GM23338 (cell line): Measurements from ENCODE around the gene F3. TPM values are rescaled to one million over a fixed set of nuclear protein-coding genes. Genes with fewer than 3 reads are reported as not detected.

ENCODE experiments used
- ATAC-seq: fragments of 200-7000 bp; cut with Tn5 transposase; 3 replicates; pipeline ENCODE4 v1.9.1; 2020
- DNase-seq: peaks from one replicate; pipeline ENCODE4 v3.0.0-alpha.2; 2015; ENCODE audit warnings: low spot score
- H2AFZ ChIP-seq: fragments of 200-600 bp; sonication (generic); 2 replicates; pipeline ENCODE4 v1.8.0; 2016; ENCODE audit warnings: antibody characterized with exemption, mild to moderate bottlenecking, moderate library complexity
- H3F3A ChIP-seq: fragments of 200-600 bp; sonication (generic); replicated peaks from 2 replicates; pipeline ENCODE4 v1.8.0; 2017; ENCODE audit warnings: antibody characterized with exemption, mixed run types, low read depth
- H3K27ac ChIP-seq: fragments of 200-600 bp; sonication (generic); 2 replicates; pipeline ENCODE4 v1.6.1; 2016; ENCODE audit warnings: low read depth
- H3K27me3 ChIP-seq: fragments of 200-600 bp; sonication (generic); 2 replicates; pipeline ENCODE4 v1.8.0; 2016; ENCODE audit warnings: mild to moderate bottlenecking, mixed run types, moderate library complexity; ENCODE audit not compliant: insufficient read depth
- H3K36me3 ChIP-seq: fragments of 200-600 bp; sonication (generic); 2 replicates; pipeline ENCODE4 v1.8.0; 2016; ENCODE audit warnings: mild to moderate bottlenecking; ENCODE audit not compliant: insufficient read depth
- H3K4me1 ChIP-seq: fragments of 200-600 bp; sonication (generic); 2 replicates; pipeline ENCODE4 v1.8.0; 2016; ENCODE audit warnings: mild to moderate bottlenecking, moderate library complexity; ENCODE audit not compliant: insufficient read depth
- H3K4me2 ChIP-seq: fragments of 200-600 bp; sonication (generic); 2 replicates; pipeline ENCODE4 v1.7.1; 2017; ENCODE audit warnings: mixed run types
- H3K4me3 ChIP-seq: fragments of 200-600 bp; sonication (generic); 2 replicates; pipeline ENCODE4 v1.6.1; 2016; ENCODE audit warnings: mixed run types
- H3K79me2 ChIP-seq: fragments of 200-600 bp; sonication (generic); replicated peaks from 2 replicates; pipeline ENCODE4 v1.8.0; 2017; ENCODE audit warnings: mild to moderate bottlenecking; ENCODE audit not compliant: insufficient read depth
- H3K9me2 ChIP-seq: fragments of 200-600 bp; sonication (generic); 2 replicates; pipeline ENCODE4 v1.8.0; 2017; ENCODE audit not compliant: insufficient read depth
- H4K20me1 ChIP-seq: fragments of 200-600 bp; sonication (generic); replicated peaks from 2 replicates; pipeline ENCODE4 v1.8.0; 2017; ENCODE audit warnings: mild to moderate bottlenecking; ENCODE audit not compliant: insufficient read depth
- H3K27ac Mint-ChIP-seq: 2 replicates; pipeline ENCODE4 v1.8.0; 2020; ENCODE audit warnings: inconsistent platforms, mild to moderate bottlenecking, moderate library complexity, mixed read lengths
- H3K27me3 Mint-ChIP-seq: 3 replicates; pipeline ENCODE4 v1.8.0; 2022; ENCODE audit warnings: low read depth, mild to moderate bottlenecking, moderate library complexity, mixed read lengths, inconsistent platforms; ENCODE audit not compliant: insufficient read depth, poor library complexity
- H3K36me3 Mint-ChIP-seq: 3 replicates; pipeline ENCODE4 v1.8.0; 2021; ENCODE audit warnings: low read depth, mild to moderate bottlenecking, inconsistent platforms, moderate library complexity, mixed read lengths
- H3K4me1 Mint-ChIP-seq: 3 replicates; pipeline ENCODE4 v1.8.0; 2020; ENCODE audit warnings: mild to moderate bottlenecking, inconsistent platforms, mixed read lengths
- H3K4me3 Mint-ChIP-seq: 3 replicates; pipeline ENCODE4 v1.8.0; 2021; ENCODE audit warnings: moderate library complexity, mild to moderate bottlenecking, inconsistent platforms, mixed read lengths
- H3K9me3 Mint-ChIP-seq: 3 replicates; pipeline ENCODE4 v1.8.0; 2020; ENCODE audit warnings: moderate library complexity, mild to moderate bottlenecking, inconsistent platforms, mixed read lengths
- CREB1 ChIP-seq: fragments of 250-450 bp; sonication (Bioruptor Pico); IDR thresholded peaks from 2 replicates; pipeline ENCODE4 v1.5.0; 2020; ENCODE audit warnings: low read depth, mild to moderate bottlenecking, moderate library complexity
- EZH2 ChIP-seq: fragments of 200-600 bp; sonication (generic); IDR thresholded peaks from one replicate; pipeline ENCODE4 v1.8.0; 2017; ENCODE audit warnings: antibody characterized with exemption, mild to moderate bottlenecking, low read depth; ENCODE audit not compliant: unreplicated experiment
- EZH2phosphoT487 ChIP-seq: fragments of 200-600 bp; sonication (generic); IDR thresholded peaks from one replicate; pipeline ENCODE4 v1.8.1; 2018; ENCODE audit warnings: antibody characterized with exemption; ENCODE audit not compliant: unreplicated experiment
- JUNB ChIP-seq: IDR thresholded peaks from one replicate; pipeline ENCODE4 v1.6.1; 2016; ENCODE audit warnings: antibody characterized with exemption; ENCODE audit not compliant: unreplicated experiment
- NANOG ChIP-seq: IDR thresholded peaks from 2 replicates; pipeline ENCODE4 v1.6.1; 2016; ENCODE audit warnings: antibody characterized with exemption, borderline replicate concordance
- POLR2AphosphoS5 ChIP-seq: IDR thresholded peaks from 2 replicates; pipeline ENCODE4 v1.6.1; 2016; ENCODE audit warnings: antibody characterized with exemption, low read depth
- REST ChIP-seq: IDR thresholded peaks from one replicate; pipeline ENCODE4 v1.6.1; 2018; ENCODE audit warnings: antibody characterized with exemption; ENCODE audit not compliant: unreplicated experiment
- STAT1 ChIP-seq: IDR thresholded peaks from one replicate; pipeline ENCODE4 v1.6.1; 2016; ENCODE audit warnings: antibody characterized with exemption; ENCODE audit not compliant: unreplicated experiment
- ZNF114 ChIP-seq: fragments of 250-450 bp; sonication (Bioruptor Pico); IDR thresholded peaks from 2 replicates; pipeline ENCODE4 v1.5.0; 2020; ENCODE audit warnings: mild to moderate bottlenecking, moderate library complexity
- ZNF331 ChIP-seq: fragments of 250-450 bp; sonication (Bioruptor Pico); IDR thresholded peaks from 2 replicates; pipeline ENCODE4 v1.5.0; 2020; ENCODE audit warnings: low read depth, mild to moderate bottlenecking, moderate library complexity
- polyA plus RNA-seq: library from polyadenylated mRNA; unstranded; fragments of >200 nt; fragmentation: Nextera tagmentation; extraction: Ambion mirVana; gene quantifications from 2 replicates; pipeline ENCODE4 v1.2.1, GENCODE V29; 2016
- total RNA-seq: library from RNA; depleted of rRNA; stranded (reverse); fragments of >200 nt; shearing (Covaris generic); gene quantifications from 2 replicates; pipeline ENCODE4 v1.2.3, GENCODE V29; 2014
- TF ChIP-seq, protein P1 (sequence below): fragments of 250-450 bp; sonication (Bioruptor Pico); IDR thresholded peaks from 2 replicates; pipeline ENCODE4 v1.5.0; 2020; ENCODE audit warnings: mild to moderate bottlenecking, moderate library complexity
- TF ChIP-seq, protein P2 (sequence below), 2 experiments: fragments of 200-600 bp in 1 of 2; sonication (generic) in 1 of 2; conservative IDR thresholded peaks; 2 replicates each; pipeline versions ENCODE4 v1.5.1 to v1.6.1; 2016 to 2017; ENCODE audit warnings: antibody characterized with exemption in 2 of 2, low read depth in 2 of 2, mild to moderate bottlenecking in 2 of 2, moderate library complexity in 1 of 2
- TF ChIP-seq, protein P3 (sequence below): IDR thresholded peaks from 2 replicates; pipeline ENCODE4 v1.6.1; 2016; ENCODE audit warnings: antibody characterized with exemption

The F3 gene
- total and polyA plus RNA-seq, 2 experiments from 2014 or later = 6.9 to 9.7 TPM

- Mint-ChIP-seq H3K27ac (no peak overlapping the region), H3K4me1 (peaks cover 4% of the 10 kb centered on the region; the same call in 2 of the 3 replicates)
- ATAC-seq = no peak
Measured at GRCh38 chr1:94559921-94560320, 18.4 kb upstream of the F3 start.

More at GRCh38 chr1:94559921-94560320, 18.4 kb upstream of the F3 start:
- Mint-ChIP-seq H3K9me3 (no peaks in the 10 kb centered on the region), H3K4me3 (no peak overlapping the region), H3K36me3 (no peaks in the 10 kb centered on the region; the same call in 2 of the 3 replicates), H3K27me3 (no peaks in the 10 kb centered on the region)
- H3F3A ChIP-seq = no peaks in the 10 kb centered on the region
- H3K4me2 ChIP-seq = no peak overlapping the region
- H3K4me3 ChIP-seq = no peak overlapping the region
- H3K36me3 ChIP-seq = no peaks in the 10 kb centered on the region
- H3K27ac ChIP-seq = no peak overlapping the region
- H3K79me2 ChIP-seq = no peaks in the 10 kb centered on the region
- no peak for DNase-seq
- no peak for TF ChIP-seq CREB1 (CRISPR knock-in tag)
- TF ChIP-seq JUNB = no peak
- TF ChIP-seq, protein P1, sequence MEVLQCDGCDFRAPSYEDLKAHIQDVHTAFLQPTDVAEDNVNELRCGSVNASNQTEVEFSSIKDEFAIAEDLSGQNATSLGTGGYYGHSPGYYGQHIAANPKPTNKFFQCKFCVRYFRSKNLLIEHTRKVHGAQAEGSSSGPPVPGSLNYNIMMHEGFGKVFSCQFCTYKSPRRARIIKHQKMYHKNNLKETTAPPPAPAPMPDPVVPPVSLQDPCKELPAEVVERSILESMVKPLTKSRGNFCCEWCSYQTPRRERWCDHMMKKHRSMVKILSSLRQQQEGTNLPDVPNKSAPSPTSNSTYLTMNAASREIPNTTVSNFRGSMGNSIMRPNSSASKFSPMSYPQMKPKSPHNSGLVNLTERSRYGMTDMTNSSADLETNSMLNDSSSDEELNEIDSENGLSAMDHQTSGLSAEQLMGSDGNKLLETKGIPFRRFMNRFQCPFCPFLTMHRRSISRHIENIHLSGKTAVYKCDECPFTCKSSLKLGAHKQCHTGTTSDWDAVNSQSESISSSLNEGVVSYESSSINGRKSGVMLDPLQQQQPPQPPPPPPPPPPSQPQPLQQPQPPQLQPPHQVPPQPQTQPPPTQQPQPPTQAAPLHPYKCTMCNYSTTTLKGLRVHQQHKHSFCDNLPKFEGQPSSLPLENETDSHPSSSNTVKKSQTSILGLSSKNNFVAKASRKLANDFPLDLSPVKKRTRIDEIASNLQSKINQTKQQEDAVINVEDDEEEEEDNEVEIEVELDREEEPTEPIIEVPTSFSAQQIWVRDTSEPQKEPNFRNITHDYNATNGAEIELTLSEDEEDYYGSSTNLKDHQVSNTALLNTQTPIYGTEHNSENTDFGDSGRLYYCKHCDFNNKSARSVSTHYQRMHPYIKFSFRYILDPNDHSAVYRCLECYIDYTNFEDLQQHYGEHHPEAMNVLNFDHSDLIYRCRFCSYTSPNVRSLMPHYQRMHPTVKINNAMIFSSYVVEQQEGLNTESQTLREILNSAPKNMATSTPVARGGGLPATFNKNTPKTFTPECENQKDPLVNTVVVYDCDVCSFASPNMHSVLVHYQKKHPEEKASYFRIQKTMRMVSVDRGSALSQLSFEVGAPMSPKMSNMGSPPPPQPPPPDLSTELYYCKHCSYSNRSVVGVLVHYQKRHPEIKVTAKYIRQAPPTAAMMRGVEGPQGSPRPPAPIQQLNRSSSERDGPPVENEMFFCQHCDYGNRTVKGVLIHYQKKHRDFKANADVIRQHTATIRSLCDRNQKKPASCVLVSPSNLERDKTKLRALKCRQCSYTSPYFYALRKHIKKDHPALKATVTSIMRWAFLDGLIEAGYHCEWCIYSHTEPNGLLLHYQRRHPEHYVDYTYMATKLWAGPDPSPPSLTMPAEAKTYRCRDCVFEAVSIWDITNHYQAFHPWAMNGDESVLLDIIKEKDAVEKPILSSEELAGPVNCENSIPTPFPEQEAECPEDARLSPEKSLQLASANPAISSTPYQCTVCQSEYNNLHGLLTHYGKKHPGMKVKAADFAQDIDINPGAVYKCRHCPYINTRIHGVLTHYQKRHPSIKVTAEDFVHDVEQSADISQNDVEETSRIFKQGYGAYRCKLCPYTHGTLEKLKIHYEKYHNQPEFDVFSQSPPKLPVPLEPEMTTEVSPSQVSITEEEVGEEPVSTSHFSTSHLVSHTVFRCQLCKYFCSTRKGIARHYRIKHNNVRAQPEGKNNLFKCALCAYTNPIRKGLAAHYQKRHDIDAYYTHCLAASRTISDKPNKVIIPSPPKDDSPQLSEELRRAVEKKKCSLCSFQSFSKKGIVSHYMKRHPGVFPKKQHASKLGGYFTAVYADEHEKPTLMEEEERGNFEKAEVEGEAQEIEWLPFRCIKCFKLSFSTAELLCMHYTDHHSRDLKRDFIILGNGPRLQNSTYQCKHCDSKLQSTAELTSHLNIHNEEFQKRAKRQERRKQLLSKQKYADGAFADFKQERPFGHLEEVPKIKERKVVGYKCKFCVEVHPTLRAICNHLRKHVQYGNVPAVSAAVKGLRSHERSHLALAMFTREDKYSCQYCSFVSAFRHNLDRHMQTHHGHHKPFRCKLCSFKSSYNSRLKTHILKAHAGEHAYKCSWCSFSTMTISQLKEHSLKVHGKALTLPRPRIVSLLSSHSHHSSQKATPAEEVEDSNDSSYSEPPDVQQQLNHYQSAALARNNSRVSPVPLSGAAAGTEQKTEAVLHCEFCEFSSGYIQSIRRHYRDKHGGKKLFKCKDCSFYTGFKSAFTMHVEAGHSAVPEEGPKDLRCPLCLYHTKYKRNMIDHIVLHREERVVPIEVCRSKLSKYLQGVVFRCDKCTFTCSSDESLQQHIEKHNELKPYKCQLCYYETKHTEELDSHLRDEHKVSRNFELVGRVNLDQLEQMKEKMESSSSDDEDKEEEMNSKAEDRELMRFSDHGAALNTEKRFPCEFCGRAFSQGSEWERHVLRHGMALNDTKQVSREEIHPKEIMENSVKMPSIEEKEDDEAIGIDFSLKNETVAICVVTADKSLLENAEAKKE = no peak
- TF ChIP-seq NANOG = no peak
- TF ChIP-seq, protein P2, sequence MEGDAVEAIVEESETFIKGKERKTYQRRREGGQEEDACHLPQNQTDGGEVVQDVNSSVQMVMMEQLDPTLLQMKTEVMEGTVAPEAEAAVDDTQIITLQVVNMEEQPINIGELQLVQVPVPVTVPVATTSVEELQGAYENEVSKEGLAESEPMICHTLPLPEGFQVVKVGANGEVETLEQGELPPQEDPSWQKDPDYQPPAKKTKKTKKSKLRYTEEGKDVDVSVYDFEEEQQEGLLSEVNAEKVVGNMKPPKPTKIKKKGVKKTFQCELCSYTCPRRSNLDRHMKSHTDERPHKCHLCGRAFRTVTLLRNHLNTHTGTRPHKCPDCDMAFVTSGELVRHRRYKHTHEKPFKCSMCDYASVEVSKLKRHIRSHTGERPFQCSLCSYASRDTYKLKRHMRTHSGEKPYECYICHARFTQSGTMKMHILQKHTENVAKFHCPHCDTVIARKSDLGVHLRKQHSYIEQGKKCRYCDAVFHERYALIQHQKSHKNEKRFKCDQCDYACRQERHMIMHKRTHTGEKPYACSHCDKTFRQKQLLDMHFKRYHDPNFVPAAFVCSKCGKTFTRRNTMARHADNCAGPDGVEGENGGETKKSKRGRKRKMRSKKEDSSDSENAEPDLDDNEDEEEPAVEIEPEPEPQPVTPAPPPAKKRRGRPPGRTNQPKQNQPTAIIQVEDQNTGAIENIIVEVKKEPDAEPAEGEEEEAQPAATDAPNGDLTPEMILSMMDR (conservative IDR thresholded peaks at IDR 0.05; ENCODE audit: low read depth in 2 of 2) = no peak
- TF ChIP-seq EZH2 = no peak
- TF ChIP-seq, protein P3, sequence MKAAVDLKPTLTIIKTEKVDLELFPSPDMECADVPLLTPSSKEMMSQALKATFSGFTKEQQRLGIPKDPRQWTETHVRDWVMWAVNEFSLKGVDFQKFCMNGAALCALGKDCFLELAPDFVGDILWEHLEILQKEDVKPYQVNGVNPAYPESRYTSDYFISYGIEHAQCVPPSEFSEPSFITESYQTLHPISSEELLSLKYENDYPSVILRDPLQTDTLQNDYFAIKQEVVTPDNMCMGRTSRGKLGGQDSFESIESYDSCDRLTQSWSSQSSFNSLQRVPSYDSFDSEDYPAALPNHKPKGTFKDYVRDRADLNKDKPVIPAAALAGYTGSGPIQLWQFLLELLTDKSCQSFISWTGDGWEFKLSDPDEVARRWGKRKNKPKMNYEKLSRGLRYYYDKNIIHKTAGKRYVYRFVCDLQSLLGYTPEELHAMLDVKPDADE = no peak
- no peak for TF ChIP-seq EZH2phosphoT487
- no peak for TF ChIP-seq POLR2AphosphoS5
- TF ChIP-seq STAT1 = no peak
- no peak for TF ChIP-seq ZNF331 (CRISPR knock-in tag)
- TF ChIP-seq ZNF114 (CRISPR knock-in tag) = no peak
- TF ChIP-seq REST = no peak
- no peaks in the 10 kb centered on the region for H3K4me1 ChIP-seq
- no peaks in the 10 kb centered on the region for H3K27me3 ChIP-seq
- no peaks in the 10 kb centered on the region for H4K20me1 ChIP-seq
- H3K9me2 ChIP-seq = no peaks in the 10 kb centered on the region
- H2AFZ ChIP-seq = no peak overlapping the region
